RWPE1 (cell line): ENCODE results near the gene NID1.
A peak's percentile ranks its signal among the peaks of the same experiment; 100 is the strongest.

Source experiments
- CTCF ChIA-PET: fragments of 350-600 bp; sonication (Branson Sonifier 250); formaldehyde crosslinking; extraction: SDS; loops from one replicate; lab custom pipeline; 2021; lab: Yijun Ruan, JAX
- POLR2A ChIA-PET: fragments of 400-600 bp; formaldehyde crosslinking; extraction: SDS; loops from one replicate; lab custom pipeline; 2020; ENCODE audit warnings: antibody characterized with exemption; ENCODE audit not compliant: low non-redundant PET; lab: Yijun Ruan, JAX
- DNase-seq: peaks from one replicate; pipeline ENCODE4 v3.0.0; 2012; ENCODE audit warnings: low spot score
- H3K27ac ChIP-seq: fragments of 450-650 bp; 2 replicates; pipeline ENCODE4 v1.5.1; 2017
- TF ChIP-seq, protein P1 (sequence below): fragments of 450-650 bp; conservative IDR thresholded peaks from 2 replicates; pipeline ENCODE4 v1.5.1; 2017; ENCODE audit warnings: low read depth, mild to moderate bottlenecking

The NID1 gene

DNA sequence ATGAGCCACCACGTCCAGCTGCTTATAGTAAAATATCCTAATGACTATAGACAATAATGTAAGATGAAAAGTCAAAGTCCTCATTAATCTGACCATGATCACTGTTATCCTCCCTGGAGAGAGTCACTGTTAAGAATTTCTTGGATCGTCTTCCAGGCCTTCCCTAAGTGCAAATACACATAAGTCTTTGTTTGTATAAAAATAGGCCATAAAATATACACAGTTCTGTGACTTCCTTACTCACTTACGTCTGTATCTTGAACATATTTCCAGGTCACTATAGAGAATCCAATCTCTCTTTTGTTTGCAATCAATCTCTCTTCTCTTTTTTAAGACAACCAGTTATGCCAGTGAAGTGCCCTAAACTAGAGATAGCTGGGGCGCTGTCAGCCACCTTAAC, 109.1 kb downstream of the NID1 start:
- ChIA-PET POLR2A (no interaction called here), CTCF (no interaction called here)
- TF ChIP-seq, protein P1, sequence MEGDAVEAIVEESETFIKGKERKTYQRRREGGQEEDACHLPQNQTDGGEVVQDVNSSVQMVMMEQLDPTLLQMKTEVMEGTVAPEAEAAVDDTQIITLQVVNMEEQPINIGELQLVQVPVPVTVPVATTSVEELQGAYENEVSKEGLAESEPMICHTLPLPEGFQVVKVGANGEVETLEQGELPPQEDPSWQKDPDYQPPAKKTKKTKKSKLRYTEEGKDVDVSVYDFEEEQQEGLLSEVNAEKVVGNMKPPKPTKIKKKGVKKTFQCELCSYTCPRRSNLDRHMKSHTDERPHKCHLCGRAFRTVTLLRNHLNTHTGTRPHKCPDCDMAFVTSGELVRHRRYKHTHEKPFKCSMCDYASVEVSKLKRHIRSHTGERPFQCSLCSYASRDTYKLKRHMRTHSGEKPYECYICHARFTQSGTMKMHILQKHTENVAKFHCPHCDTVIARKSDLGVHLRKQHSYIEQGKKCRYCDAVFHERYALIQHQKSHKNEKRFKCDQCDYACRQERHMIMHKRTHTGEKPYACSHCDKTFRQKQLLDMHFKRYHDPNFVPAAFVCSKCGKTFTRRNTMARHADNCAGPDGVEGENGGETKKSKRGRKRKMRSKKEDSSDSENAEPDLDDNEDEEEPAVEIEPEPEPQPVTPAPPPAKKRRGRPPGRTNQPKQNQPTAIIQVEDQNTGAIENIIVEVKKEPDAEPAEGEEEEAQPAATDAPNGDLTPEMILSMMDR = no peak
- DNase-seq = no peak
- no peak overlapping the region for H3K27ac ChIP-seq

DNA sequence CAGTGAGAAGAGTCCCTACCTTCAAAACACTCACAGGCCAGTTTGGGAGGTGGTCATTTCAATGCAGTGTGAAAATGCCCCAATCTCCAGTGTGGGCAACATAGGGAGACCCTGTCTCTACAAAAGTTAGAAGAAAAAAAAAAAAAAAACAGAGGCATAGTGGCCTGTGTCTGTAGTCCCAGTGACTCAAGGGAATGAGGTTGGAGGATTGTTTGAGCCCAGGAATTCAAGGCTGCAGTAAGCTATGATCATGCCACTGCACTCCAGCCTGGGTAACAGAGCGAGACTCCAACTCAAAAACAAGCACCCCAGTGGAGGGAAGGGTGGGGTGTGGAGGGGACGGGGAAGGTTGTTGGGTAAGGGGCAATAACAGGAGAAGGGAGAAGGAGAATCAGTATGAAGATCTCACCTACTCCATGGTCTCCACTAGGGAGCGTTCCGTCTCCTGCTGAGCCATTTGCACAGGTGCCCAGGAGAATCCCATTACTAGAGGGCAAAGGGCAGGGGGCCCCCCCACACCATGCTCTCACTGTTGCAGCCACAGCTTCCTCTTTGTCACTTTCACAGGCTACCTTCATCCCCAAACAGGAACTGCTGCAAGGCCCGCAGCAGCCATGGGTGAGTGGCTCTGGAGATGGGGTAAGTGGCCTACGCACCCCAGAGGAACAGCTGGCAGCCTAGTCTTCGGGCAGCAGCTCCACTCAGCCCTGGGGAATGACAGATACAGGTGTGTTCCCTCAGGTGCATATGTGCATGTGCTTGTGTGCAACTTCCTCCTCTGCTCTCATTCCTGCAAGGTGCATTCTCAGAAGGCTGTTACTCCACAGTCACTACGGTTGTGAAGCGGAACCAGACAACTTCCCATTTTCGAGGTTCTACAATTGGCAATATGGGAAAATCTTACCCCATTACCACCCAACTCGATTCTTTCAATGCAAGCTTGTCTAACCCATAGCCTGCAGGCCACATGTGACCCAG, 110.3 kb downstream of the NID1 start:
- ChIA-PET CTCF (interaction anchor here (0.6 to 0.7 kb wide), 2 partner anchors 165 to 430 kb away, joined by 3 to 6 read pairs; no protein-coding TSS in a partner anchor), POLR2A (no interaction called here)
- DNase-seq = no peak
- no peak overlapping the region for H3K27ac ChIP-seq
- TF ChIP-seq, protein P1 = no peak

DNA sequence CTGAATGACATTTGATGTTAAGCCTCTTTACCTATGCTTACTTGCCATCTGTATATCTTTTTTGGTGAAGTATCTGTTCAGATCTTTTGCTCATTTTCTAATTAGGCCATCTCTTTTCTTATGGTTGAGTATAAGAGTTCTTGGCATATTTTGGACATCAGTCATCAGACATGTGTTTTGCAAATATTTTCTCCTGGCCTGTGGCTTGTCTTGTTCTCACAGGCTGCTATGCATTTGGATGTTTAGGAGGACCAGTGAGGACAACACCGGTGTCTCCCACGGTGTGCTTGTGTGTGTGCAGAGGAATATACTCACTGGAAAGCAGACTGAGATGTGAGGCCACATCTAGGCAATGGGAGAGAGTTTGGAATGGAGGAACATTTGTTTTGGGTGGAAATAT, 111.1 kb downstream of the NID1 start:
- H3K27ac ChIP-seq = no peak overlapping the region
- TF ChIP-seq, protein P1 = no peak
- CTCF ChIA-PET = interaction anchor here (0.7 kb wide), 1 partner anchor 165 kb away, joined by 3 read pairs; no protein-coding TSS in a partner anchor
- DNase-seq = peak; percentile 20
- POLR2A ChIA-PET = no interaction called here

DNA sequence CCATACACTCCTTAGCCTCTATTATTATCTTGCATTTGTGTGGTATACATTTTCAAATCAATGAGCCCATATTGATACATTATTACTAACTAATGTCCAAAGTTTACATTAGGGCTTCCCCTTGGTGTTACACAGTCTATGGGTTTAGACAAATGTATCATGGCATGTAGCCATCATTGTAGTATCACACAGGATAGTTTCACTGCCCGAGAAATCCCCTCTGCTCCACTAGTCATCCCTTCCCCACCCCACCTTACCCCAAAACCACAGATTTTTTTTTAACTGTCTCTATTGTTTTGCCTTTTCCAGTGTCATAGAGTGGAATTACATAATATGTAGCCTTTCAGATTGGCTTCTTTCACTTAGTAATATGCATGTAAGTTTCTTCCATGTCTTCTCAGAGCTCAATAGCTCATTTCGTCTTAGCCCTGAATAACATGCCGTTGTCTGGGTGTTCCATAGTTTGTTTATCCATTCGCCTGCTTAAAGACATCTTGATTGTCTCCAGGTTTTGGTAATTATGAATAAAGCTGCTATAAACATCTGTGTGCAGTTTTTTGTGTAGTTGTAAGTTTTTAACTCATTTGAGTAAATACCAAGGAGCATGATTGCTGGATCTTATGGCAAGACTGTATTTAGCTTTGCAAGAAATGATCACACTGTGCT, 111.8 kb downstream of the NID1 start:
- POLR2A ChIA-PET = no interaction called here
- TF ChIP-seq, protein P1 = no peak
- DNase-seq = no peak
- H3K27ac ChIP-seq = no peak overlapping the region
- CTCF ChIA-PET = no interaction called here

DNA sequence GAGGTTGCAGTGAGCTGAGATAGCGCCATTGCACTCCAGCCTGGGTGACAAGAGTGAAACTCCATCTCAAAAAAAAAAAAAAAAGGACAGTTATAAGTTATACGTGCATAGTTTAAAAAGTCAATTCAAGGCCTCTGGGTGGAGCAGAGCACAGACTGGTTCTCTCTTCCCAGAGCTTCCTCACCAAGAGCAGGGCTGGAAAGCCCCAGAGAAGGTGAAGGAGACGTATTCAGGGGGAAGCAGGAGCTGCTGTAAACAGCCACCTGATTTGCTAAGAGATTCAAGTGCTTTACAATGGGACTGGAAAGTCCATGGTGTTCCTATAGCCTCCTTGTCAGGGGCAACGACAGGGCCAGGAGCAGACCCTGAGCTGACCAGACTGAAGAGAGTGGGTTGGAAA, 113.2 kb downstream of the NID1 start:
- DNase-seq = no peak
- ChIA-PET CTCF (interaction anchor here (0.6 kb wide), 1 partner anchor 13 kb away, joined by 4 read pairs; no protein-coding TSS in a partner anchor), POLR2A (no interaction called here)

DNA sequence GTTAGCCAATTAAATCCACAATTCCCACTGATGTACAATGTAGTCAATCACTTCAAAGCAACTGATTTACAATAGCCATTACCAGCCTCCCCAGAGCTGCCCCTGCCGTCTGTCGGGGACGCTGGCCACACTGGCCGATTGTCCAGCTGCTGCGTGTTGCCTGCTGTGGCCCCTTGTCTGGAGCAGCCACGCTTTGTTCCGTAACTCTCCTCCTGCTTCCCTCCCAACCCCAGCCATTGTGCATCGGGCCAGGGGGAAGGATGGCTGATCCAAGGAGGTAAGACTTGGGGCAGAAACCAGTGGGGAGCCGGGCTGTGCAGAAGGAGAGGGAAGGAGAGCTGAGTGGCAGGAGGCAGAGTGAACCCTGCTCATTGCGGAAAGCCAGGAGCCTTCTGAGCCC, 114.6 kb downstream of the NID1 start:
- CTCF ChIA-PET = no interaction called here
- H3K27ac ChIP-seq = no peak overlapping the region
- no peak for DNase-seq
- TF ChIP-seq, protein P1 = no peak
- POLR2A ChIA-PET = no interaction called here

More for the DNA sequence above, 113.2 kb downstream of the NID1 start:
- TF ChIP-seq, protein P1 = no peak
- no peak overlapping the region for H3K27ac ChIP-seq
